Spleen (tissue), 11 donors: Measurements from ENCODE around the gene ZNF146. TPM values are rescaled to one million over a fixed set of nuclear protein-coding genes. Genes with fewer than 3 reads are reported as not detected.

Experiments
- DNase-seq: peaks from one replicate; pipeline ENCODE4 v3.0.0-alpha.2; 2020
- H3K27ac ChIP-seq, 8 donors: fragments of 200-600 bp; sonication (generic) in 7 of 8; 1 replicate in 4 of 8; 2 replicates in 4 of 8; pipeline versions ENCODE4 v1.5.0 to v1.8.0; 2016 to 2021; ENCODE audit warnings: inconsistent platforms in 4 of 8, mild to moderate bottlenecking in 4 of 8, moderate library complexity in 1 of 8
- H3K27me3 ChIP-seq, 7 donors: fragments of 200-600 bp; sonication (generic) in 6 of 7; replicated peaks in 1 of 7; 1 replicate in 4 of 7; 2 replicates in 3 of 7; pipeline versions ENCODE4 v1.5.0 to v1.8.0; 2016 to 2021; ENCODE audit warnings: inconsistent platforms in 3 of 7, mild to moderate bottlenecking in 1 of 7
- H3K36me3 ChIP-seq, 6 donors: fragments of 200-600 bp; sonication (generic) in 5 of 6; 1 replicate in 4 of 6; 2 replicates in 2 of 6; pipeline versions ENCODE4 v1.5.0 to v1.8.0; 2016 to 2021; ENCODE audit warnings: inconsistent platforms in 2 of 6
- H3K4me1 ChIP-seq, 6 donors: fragments of 200-600 bp; sonication (generic) in 5 of 6; 1 replicate in 3 of 6; 2 replicates in 3 of 6; pipeline versions ENCODE4 v1.5.0 to v1.8.0; 2016 to 2021; ENCODE audit warnings: inconsistent platforms in 3 of 6
- H3K4me3 ChIP-seq, 8 donors: fragments of 200-600 bp; sonication (generic) in 7 of 8; 1 replicate in 4 of 8; 2 replicates in 4 of 8; pipeline versions ENCODE4 v1.5.0 to v1.8.0; 2016 to 2021; ENCODE audit warnings: inconsistent platforms in 4 of 8, mild to moderate bottlenecking in 4 of 8, moderate library complexity in 2 of 8
- H3K9me3 ChIP-seq, 8 donors: fragments of 200-600 bp; sonication (generic) in 7 of 8; 1 replicate in 4 of 8; 2 replicates in 4 of 8; pipeline versions ENCODE4 v1.5.0 to v1.8.0; 2016 to 2021; ENCODE audit warnings: inconsistent platforms in 4 of 8
- POLR2A ChIP-seq, 3 donors: fragments of 450-650 bp; IDR thresholded peaks; one replicate each; pipeline ENCODE4 v1.5.1; 2017; ENCODE audit warnings: antibody characterized with exemption in 3 of 3, mild to moderate bottlenecking in 1 of 3
- POLR2AphosphoS5 ChIP-seq, 3 donors: sonication (generic); formaldehyde crosslinking; IDR thresholded peaks; one replicate each; pipeline ENCODE4 v1.5.1; 2017; ENCODE audit warnings: antibody characterized with exemption in 3 of 3
- WGBS, 5 donors: extraction: QIAGEN DNeasy Blood & Tissue Kit in 3 of 5; methylation state at CpG; one replicate each; pipeline versions ENCODE4 v1.1.5 to v1.1.7; 2013 to 2018; 5-methylcytosine and 5-hydroxymethylcytosine counted together
- intact Hi-C: fragments of 100-400 bp; cut with DNase I; formaldehyde crosslinking; loops from one replicate; pipeline ENCODE4 v1.15.0; 2023; ENCODE audit warnings: low total_unique reads
- polyA plus RNA-seq, 3 donors: library from polyadenylated mRNA; stranded (reverse); fragments of 200-250 nt; gene quantifications; one replicate each; pipeline ENCODE4 v1.2.1, GENCODE V29; 2013
- total RNA-seq, 7 donors: library from RNA; depleted of rRNA in 3 of 7; stranded (reverse); fragments of >200 nt in 3 of 7; fragmentation: NEBNext Ultra II Directional in 4 of 7; extraction: Animal tissue kit (Norgen Biotek cat#: 25700) in 4 of 7; gene quantifications; one replicate each; pipeline versions ENCODE4 v1.1.0 to v1.2.1, GENCODE V29; 2016 to 2021
- TF ChIP-seq, protein P1 (sequence below), 11 experiments: fragments of 200-600 bp in 7 of 11; fragments of 450-650 bp in 4 of 11; sonication (generic) in 4 of 11; IDR thresholded peaks in 8 of 11; conservative IDR thresholded peaks in 3 of 11; 1 replicate in 7 of 11; 2 replicates in 4 of 11; pipeline versions ENCODE4 v1.4.0 to v1.8.0; 2016 to 2021; ENCODE audit warnings: antibody characterized with exemption in 11 of 11, inconsistent platforms in 4 of 11, mild to moderate bottlenecking in 1 of 11
- donor health status: healthy with polysubstance abuse.
- donor health status: DM: no; HTN: no; CAD: no; lungs with moderate emphysema.
- donor health status: DM: no; HTN: no; CAD: no.
- donor health status: Bipolar disorder and iron deficiency.
- donor health status: healthy.
- donor health status: DM: no; HTN: no; CAD: no.
- donor health status: DM: yes; HTN: yes; CAD: no.

Gene ZNF146
- total and polyA plus RNA-seq, 10 donors, result 19.1 to 66.3 (median 46.8) TPM

DNA sequence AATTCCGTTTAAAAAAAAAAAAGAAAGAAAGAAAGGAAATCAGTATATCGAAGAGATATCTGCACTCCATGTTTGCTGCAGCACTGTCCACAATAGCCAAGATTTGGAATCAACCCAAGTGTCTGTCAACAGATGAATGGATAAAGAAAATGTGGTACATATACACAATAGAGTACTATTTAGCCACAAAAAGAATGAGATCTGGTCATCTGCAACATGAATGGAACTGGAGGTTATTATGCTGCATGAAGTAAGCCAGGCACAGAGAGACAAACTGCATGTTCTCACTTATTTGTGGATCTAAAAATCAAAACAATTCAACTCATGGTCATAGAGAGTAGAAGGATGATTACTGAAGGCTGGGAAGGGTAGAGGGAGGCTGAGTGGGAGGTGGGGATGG lies 16.8 kb upstream of the ZNF146 start:
- H3K4me1 ChIP-seq, result no peaks in the 10 kb centered on the region
- TF ChIP-seq, protein P1, sequence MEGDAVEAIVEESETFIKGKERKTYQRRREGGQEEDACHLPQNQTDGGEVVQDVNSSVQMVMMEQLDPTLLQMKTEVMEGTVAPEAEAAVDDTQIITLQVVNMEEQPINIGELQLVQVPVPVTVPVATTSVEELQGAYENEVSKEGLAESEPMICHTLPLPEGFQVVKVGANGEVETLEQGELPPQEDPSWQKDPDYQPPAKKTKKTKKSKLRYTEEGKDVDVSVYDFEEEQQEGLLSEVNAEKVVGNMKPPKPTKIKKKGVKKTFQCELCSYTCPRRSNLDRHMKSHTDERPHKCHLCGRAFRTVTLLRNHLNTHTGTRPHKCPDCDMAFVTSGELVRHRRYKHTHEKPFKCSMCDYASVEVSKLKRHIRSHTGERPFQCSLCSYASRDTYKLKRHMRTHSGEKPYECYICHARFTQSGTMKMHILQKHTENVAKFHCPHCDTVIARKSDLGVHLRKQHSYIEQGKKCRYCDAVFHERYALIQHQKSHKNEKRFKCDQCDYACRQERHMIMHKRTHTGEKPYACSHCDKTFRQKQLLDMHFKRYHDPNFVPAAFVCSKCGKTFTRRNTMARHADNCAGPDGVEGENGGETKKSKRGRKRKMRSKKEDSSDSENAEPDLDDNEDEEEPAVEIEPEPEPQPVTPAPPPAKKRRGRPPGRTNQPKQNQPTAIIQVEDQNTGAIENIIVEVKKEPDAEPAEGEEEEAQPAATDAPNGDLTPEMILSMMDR (IDR thresholded peaks at IDR 0.05 in 8 of 11, conservative IDR thresholded peaks at IDR 0.05 in 3 of 11), result no peak
- no peak for TF ChIP-seq POLR2A (IDR thresholded peaks at IDR 0.05)
- H3K4me3 ChIP-seq, result no peak overlapping the region
- DNase-seq, result no peak
- no peaks in the 10 kb centered on the region for H3K9me3 ChIP-seq
- intact Hi-C loops, result no loop called here
- 88 to 95% (median 92%) methylated on average over 2 of the region's 2 CpGs for WGBS, 5 donors
- no peaks in the 10 kb centered on the region for H3K27me3 ChIP-seq
- H3K36me3 ChIP-seq, result peaks cover 0 to 56% (median 17%) of the 10 kb centered on the region in 6 donors
- no peak overlapping the region for H3K27ac ChIP-seq

- Histone ChIP-seq H3K36me3 (peaks cover 0 to 54% (median 0%) of the 10 kb centered on the region in 6 donors), H3K27me3 (no peaks in the 10 kb centered on the region), H3K4me1 (no peaks in the 10 kb centered on the region), H3K4me3 (no peak overlapping the region), H3K27ac (no peak overlapping the region), H3K9me3 (no peaks in the 10 kb centered on the region)
- DNase-seq, result no peak
- WGBS, 5 donors, result 85 to 95% (median 91%) methylated on average over 6 of the region's 6 CpGs
- intact Hi-C loops, result no loop called here
- TF ChIP-seq POLR2AphosphoS5 (IDR thresholded peaks at IDR 0.05) (no peak), POLR2A (IDR thresholded peaks at IDR 0.05) (no peak)
- TF ChIP-seq, protein P1 (IDR thresholded peaks at IDR 0.05 in 8 of 11, conservative IDR thresholded peaks at IDR 0.05 in 3 of 11), result no peak
These were observed 13.2 kb upstream of the ZNF146 start for GRCh38 chr19:36201684-36202083.

DNA sequence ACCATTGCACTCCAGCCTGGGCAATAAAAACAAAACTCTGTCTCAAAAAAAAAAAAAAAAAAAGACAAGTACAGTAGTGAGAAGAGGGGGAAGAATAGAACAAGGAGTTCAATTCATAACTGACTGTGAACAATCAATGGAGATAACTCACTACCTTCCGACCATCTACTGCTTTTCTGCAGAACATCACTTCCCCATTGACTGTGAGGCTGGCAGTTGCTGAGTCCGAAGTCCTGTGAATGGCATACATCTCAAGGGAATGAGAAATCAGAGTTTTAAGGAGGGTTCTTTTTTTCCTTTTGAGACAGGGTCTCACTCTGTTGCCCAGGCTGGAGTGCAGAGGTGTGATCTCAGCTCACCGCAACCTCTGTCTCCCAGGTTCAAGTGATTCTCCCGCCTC lies 11.6 kb upstream of the ZNF146 start:
- WGBS, 5 donors, result 86 to 96% (median 92%) methylated on average over 4 of the region's 4 CpGs
- Histone ChIP-seq H3K27ac (no peak overlapping the region), H3K36me3 (peaks cover 0 to 59% (median 0%) of the 10 kb centered on the region in 6 donors), H3K4me1 (no peaks in the 10 kb centered on the region), H3K4me3 (no peak overlapping the region), H3K27me3 (no peaks in the 10 kb centered on the region), H3K9me3 (no peaks in the 10 kb centered on the region)
- no peak for TF ChIP-seq POLR2A (IDR thresholded peaks at IDR 0.05)
- TF ChIP-seq, protein P1 (IDR thresholded peaks at IDR 0.05 in 8 of 11, conservative IDR thresholded peaks at IDR 0.05 in 3 of 11), result no peak
- TF ChIP-seq POLR2AphosphoS5 (IDR thresholded peaks at IDR 0.05), result no peak
- intact Hi-C loops, result no loop called here
- no peak for DNase-seq

GRCh38 chr19:36207605-36208252 lies 7.2 kb upstream of the ZNF146 start:
- H3K27me3 ChIP-seq, result no peaks in the 10 kb centered on the region
- H3K27ac ChIP-seq, result no peak overlapping the region
- H3K9me3 ChIP-seq, result no peaks in the 10 kb centered on the region
- H3K4me3 ChIP-seq, result no peak overlapping the region
- no peak for DNase-seq
- peaks cover 0 to 1% (median 0%) of the 10 kb centered on the region in 6 donors for H3K4me1 ChIP-seq
- intact Hi-C loops, result no loop called here
- TF ChIP-seq POLR2AphosphoS5 (IDR thresholded peaks at IDR 0.05), result no peak
- peaks cover 0 to 27% (median 0%) of the 10 kb centered on the region in 6 donors for H3K36me3 ChIP-seq
- 75 to 79% (median 77%) methylated on average over 3 of the region's 3 CpGs for WGBS, 5 donors
